Measurements from ENCODE around the gene TGM2.

TGM2 gene

DNA sequence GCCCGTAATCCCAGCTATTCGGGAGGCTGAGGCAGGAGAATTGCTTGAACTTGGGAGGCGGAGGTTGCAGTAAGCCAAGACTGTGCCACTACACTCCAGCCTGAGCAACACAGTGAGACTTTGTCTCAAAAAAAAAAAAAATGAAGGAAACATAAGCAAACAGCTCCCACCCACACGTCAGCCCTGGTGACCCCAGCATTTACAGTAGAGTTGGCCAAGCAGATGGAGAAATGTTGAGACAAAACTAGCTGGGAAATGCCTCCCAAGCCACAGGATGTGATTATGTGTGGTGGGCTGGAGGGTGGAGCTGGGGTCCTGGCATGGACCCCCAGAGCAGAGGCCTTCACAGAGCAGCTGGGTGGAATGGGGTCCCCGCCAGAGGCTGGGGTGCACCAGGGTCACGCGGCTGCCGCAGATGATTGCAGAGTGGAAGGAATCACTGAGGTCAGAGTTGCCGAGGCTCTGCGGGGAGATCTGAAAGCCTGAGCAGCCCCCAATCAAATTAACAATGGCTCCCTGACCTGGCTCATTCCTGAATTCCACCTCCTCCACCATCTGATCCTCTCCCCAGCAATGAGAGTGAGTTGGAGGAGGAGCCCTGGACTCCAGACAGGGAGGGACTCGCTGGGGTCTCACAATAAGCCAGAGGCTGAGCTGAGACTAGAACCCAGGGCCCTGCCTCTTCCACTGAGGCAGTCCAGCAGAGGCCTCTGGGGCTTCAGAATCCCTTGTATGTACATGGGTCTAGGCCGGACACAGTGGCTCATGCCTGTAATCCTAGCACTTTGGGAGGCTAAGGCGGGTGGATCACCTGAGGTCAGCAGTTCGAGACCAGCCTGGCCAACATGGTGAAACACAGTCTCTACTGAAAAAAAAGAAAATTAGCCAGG, 34.7 kb upstream of the TGM2 start:
- no peak for FAIRE-seq

DNA sequence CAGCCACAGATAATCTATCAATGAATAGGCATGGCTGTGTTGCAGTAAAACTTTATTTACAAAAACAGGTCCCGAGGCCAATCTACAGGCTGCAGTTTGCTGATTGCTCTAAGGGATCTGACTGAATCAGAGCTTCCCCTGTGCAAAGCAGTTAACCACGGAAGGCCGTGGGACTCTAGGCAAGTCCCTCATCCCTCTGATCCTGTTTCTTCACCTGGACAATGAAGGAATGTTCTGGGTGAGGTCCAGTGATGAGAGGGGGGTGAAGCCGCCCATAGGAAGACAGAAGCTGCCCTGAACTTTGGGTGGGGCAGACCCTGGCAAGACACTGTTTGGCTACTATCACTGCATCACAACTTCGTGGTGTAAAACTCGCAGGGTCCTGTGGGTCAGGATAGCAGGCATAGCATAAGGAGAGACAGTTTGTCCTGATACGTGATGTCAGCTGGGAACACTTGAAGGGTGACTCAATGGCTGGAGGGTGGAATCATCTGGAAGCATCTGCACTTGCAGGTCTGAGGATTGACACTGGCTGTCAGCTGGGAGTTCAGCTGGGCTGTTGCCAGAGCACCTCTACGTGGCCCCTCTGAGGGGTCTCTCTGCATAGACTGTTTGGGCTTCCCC, 33.3 kb upstream of the TGM2 start:
- FAIRE-seq: no peak

DNA sequence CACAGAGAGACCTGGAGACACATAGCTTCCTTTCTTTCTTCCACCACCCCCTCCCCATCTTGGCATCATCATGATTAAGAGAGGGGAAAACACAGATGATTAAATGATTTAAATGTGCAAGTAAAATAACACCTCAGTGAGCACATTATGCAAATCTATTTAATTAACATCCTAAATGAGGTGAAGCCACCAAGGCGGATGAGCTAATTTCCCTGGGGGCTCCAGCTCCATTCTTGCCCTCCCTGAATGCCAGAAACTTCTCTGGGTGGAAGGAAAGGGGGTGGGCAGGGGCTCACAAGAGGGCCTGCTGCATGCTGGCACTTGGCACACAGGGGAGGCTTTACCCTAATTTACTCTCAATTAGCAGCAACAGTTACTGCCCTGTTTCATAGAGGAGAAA, 32.5 kb upstream of the TGM2 start:
- no peak for FAIRE-seq

DNA sequence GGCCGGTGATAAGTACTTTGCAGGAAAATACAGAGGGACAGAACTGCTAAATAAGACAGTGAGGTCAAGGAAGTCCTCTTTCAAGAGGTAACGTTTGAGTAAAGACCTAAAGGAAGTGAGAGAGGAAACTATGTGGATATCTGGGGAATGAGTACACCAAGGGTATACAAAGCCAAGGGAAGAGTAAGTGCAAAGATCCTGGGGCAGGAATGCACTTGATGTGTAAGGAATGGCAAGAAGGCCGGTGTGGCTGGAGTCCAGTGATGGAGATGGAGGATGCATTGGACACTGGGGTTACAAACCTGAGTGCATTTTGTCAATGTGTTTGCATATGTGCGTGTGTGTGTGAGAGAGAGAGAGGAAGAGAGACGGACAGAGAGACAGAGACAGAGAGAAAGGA, 32.1 kb upstream of the TGM2 start:
- no peak for FAIRE-seq

DNA sequence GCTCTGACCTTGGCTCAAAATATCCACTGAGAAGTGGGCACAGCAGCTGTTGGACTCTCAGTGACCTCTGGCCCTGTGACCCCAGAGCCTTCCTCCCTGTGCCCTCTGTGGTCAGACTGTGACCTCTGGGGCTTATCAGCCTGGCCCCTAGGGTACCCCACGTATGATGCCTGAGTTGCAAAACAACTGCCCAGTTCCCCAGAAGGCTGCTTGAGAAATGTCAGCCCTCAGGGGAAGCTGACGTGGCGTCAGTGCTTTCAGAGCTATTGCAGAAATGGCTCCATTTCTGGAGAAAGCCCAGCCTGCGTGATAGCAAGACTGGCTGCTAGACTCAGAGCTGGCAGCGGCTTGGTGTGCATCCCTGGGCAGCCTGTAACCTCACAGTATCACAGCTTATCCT, 31.5 kb upstream of the TGM2 start:
- no peak for FAIRE-seq

DNA sequence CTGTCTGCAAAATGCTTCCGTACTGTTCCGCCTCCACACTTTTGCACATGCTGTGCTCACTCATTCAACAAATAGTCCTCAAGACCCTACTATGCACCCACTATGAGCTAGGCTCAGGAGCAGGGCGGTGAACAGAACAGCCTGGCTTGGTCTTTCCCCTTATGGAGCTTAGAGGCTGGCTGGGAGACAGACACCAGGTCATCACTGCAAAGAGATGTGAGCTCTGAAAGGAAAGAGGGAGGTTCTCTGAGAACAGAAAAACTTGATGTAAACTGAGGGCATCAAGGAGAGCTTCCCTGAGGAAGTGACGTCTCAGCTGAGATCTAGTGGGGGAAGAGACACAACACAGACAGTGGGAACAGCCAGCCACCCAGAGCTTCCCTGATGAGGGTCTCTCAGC, 31.0 kb upstream of the TGM2 start:
- FAIRE-seq: no peak

DNA sequence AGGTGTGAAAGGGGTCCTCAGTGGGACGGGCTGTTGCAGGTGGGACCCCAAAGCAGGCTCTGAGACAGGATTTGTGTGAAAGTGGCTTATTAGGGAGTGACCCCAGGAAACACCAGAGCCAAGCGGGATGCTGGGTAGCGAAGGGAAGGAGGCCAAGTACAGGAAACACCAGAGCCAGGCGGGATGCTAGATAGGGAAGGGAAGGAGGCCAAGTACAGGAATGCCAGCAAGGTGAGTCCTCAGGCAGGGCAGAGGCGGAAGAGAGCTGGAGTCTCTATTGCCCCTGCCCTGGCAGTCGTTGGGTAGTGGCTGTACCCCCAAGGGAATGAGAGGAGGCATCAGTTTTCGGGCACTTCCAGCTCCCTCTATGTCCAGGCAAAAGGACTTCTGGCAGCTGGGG, 30.5 kb upstream of the TGM2 start:
- no peak for FAIRE-seq

DNA sequence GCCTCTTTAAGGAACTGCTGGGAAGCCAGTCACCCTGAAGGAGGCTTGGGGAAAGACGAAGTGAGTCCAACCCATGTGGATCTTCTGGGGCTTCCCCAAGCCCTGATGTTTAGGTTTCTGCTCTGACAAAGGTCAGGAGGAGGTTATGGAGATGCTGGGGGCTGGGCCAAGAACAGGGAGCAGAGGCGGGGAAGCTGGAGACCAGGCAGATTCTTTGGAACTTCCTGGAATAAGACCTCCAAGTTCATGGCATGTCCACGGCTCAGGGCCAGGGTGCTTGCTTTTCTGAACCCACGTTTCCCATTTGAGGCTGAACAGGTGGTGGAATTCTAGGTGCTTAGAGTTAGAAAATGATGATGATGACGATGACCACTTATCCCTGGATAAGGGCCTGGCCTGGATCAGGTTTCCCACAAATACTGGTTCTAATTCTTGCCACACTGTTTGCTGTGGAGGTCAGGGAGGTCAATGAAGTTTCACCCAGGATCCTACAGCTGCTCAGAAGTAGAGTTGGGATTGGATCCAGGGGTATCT, 30.0 kb upstream of the TGM2 start:
- FAIRE-seq: no peak

DNA sequence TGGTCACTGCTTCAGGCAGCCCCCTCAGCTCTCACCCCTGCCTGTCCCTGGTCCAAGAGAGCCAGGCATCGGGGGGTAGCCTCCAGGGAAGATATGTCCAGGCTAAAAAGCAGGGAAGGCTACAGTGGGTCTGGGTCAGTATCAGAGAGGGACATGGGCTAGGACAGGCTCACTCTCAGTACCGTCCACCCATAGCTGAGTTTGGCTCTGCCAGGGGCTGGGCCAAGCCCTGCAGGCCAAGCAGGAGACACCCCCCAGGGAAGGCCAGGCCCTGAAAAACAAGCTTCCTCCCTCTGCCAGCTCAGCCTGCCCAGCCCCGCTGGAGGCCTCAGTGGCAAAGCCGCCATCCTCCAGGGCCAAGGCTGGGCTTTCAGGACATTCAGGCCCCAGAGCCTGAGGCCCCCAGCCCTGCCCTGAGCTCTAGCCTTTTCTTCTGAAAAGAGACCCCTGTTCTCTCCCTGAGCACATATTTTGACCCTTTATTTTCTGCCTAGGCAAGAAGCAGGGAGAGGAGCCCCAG, 28.6 kb upstream of the TGM2 start:
- FAIRE-seq: no peak

DNA sequence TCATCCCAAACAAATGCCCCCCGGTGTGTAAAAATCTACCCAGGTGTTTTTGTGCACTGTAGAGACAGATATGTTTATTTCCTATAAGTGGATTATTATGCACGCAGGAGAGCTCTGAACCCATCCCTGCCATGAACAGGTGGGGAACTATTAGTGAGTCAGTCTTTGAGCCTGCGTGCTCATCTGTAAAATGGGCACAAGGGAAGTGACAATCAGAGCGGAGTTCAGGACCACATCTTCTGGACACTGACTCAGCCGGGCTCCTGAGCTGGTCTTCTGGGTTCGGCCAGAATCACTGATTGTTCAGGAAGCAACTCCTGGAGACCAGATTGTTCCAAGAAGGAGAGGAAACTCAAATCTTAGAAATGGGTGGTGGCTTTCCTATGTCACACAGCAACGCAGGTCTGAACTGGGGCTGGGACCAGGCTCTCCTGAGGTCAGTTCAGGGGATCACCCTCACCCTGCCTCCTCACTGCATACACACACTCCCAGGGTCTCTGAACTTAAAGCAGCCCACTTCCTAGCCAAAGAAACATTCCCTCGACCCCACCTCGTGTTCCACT, 27.3 kb upstream of the TGM2 start:
- no peak for FAIRE-seq

DNA sequence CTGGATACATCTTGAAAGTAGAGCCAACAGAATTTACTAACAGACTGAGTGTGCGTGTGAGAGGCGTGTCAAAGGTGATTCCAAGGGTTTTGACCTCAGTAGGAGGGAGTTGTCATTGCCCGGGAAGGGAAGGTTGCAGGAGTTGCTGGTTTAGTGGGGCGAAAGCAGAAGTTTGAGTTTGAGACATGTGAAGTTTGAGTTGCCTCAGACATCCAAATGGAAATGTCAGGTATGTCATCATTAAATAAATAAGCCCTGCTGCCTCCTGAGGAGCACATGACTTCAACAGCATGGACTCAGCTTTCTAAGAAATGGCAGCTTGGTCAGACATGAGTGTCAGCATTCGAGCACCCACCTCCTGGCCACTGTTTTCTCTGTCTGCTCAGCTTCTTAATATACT, 26.6 kb upstream of the TGM2 start:
- no peak for FAIRE-seq

DNA sequence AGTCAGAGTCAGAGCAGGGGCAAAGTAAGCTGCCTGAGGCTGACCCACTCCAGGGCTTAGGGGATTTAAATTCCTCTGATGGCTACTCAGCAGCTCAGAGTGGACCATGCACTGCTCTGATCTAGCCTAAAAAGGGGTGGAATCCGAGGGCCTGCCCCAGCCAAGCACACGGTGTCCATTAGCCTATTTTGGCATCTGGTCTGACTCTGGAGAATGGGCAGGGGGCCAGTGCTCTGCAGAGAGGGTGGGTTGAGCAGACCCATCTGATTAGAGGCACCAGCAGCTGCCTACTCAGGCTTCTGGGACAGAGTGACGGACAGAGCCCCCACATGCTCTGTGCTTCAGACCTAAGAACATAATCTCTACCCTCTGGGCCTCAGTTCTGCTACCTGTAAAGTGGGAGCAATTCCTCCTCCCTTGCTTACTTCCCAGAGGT, 25.9 kb upstream of the TGM2 start:
- FAIRE-seq: no peak

DNA sequence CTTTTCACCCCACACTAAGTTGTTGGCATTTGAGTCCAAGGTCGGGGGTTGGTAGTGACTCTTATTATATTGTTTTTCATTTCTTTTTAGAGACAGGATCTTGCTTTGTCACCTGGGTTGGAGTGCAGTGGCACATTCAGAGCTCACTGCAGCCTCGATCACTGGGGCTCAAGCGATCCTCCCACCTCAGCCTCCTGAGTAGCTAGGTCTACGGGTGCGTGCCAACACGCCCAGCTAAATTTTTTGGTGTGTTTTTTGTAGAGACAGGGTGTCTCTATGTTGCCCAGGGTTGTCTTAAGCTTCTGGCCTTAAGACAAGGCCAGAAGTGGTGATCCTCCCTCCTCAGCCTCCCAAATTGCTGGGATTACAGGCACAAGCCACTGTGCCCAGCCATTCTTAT, 25.1 kb upstream of the TGM2 start:
- no peak for FAIRE-seq

DNA sequence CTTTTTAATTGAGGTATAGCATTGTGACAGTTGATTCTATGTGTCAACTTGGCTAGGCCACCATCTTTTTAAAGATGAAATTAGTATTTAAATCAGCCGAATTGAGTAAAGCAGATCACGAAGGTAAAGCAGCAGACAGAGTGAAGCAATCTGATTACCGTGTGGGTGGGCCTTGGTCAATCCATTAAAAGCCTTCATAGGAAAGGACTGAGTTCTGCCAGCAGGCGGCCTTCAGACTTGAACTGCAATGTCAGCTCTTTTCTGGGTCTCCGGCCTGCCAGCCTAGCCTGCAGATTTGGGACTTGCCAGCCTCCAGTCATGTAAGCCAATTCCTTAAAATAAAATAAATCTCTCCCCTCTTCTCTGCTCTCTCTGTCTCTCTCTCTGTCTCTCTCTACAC, 22.4 kb upstream of the TGM2 start:
- no peak for FAIRE-seq

DNA sequence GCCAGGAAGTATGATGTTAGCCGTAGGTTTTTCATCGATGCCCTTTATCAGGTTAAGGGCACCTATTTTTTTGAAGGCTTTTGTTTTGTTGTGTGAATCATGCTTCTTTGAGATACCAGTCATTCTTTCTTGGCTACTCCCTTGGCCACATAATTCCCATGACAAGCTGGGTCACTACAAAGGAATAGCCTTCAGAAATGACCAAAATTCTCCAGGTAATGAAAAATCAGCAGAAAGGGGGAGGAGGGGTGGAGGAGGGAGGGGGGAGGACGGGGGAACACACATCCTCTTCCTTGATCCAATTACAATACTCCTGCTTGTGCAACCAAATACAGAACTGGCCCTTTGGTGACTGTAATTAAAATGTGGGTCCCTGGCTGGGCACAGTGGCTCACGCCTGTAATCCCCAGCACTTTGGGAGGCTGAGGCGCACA, 21.7 kb upstream of the TGM2 start:
- FAIRE-seq: no peak

DNA sequence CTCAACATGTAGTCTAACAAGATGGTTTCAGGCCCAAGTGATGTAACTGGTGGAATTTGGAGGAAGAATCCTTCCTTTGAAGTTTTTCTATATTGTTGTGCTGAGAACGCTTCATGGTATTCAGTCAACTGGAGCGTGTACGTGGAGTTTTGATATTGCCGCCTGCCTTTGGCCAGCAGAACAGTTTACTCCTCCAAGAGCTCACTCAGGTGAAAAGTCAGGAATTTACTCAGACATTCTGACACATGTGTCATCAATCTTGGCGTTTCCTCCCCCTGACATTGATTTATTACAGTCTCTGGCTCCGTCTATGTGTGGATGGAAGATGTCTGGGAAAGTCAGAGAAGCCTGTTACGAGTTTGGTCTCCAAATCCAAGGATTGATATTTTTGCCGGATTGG, 19.0 kb upstream of the TGM2 start:
- FAIRE-seq: no peak

DNA sequence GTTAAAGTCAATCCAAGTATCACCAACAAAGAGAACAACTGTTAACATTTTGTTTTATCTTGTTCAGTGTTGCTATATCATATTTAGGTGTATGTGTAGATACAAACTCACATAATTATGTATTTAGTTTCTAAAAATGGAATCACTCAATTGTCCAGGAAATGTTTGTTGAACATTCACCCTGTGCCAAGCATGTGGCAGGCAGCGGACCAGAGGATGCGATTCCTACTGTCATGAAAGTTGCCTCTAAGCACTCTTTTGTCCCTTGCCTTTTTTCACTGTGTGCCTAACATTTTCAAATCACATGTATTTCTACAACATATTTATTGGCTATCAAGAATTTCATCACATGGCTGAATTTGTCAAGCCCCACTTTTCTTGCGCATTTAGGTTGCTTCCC, 16.9 kb upstream of the TGM2 start:
- no peak for FAIRE-seq

DNA sequence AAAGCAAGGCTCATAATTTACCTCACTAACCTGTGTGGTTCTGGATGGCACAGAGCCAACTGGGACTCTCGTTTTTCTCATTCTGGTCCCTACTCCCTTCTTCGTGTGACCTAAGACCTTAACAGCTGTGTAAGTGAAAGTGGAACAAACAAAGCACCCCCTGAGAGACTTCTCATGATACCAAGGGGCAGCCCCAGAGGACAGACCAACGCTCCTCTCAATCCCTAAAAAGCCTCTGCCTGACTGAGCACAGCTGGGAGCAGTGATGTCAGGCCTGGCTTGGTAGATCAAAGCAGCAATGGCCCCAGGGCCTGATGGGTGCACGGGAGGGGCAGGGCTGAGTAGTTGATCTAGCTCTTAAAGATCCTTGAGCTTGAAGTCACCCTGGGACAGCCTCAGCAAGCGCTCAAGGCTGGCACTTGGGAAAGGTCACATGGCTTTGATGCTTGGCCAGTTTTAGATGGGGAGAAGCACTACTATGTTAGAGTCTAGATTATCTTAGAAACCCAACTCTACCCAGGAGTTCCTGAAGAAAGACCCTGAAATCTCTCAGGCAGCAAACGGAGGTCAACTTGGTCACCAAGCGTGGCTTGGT, 16.2 kb upstream of the TGM2 start:
- no peak for FAIRE-seq

DNA sequence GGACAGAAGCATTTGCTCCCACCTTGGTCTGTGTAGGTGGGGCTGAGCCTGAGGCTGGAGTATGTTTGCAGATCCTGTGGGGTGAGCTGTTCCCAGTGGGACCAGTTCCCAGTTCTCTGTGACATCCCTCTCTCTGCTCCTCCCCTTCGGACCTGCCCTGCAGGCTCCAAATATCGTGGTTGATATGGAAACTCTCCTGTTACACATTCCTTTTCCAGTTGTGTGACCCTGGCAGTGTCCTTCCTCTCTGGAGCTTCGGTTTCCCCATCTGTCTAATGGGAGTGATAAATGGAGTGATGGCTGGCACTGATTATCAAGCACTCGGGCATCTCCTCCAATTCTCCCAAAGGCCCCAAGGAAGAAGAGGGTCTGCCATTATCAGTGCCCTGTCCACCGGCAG, 15.7 kb upstream of the TGM2 start:
- FAIRE-seq: no peak

DNA sequence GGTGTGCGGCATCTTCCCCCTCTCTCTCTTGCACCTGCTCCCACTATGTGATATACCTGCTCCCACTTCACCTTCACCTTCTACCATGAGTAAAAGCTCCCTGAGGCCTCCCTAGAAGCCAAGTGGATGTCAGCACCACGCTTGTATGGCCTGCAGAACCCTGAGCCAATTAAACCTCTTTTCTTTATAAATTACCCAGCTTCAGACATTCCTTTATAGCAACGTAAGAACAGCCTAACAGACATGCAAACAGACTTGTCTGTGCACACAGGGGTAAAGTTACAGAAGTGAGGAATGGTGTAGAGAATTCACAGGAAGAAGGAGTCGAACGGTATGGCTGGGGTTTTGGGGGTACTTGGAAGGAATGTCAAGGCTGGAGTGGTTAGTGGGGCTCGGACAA, 14.8 kb upstream of the TGM2 start:
- FAIRE-seq: no peak

DNA sequence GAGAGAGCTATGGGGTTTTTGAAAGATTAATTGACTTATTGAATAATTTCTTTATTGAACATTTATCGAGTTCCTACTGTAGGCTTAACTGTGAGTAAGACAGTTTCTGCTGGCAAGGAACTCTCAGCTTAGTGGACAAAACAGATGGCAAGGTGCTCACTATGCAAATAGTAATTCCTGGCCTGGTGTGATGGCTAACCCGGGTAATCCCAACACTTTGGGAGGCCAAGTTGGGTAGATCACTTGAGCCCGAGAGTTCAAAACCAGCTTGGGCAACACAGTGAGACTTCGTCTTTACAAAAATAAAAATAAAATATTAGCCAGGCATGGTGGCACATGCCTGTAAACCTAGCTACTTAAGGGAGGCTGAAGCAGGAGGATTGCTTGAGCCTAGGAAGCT, 13.5 kb upstream of the TGM2 start:
- no peak for FAIRE-seq

DNA sequence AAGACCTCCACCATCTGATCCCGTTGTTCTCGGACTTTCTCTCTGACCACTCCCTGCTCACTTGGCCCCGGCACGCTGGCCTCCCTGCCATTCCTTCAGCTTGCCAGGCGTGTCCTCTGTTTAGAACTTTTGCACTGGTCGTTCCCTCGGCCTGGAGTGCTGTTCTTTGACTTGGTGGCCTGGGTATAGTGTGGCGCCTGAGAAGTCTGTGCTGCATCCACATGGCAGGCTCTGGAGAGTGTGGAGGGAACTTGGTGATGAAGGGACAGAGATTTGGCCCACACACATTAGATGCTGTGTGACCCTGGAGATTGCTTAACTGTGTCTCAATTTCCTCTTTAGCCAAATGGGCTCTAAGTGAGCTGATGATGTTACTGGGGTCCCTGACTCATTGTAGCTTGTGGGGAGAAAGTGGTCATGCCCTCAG, 13.0 kb upstream of the TGM2 start:
- no peak for FAIRE-seq

DNA sequence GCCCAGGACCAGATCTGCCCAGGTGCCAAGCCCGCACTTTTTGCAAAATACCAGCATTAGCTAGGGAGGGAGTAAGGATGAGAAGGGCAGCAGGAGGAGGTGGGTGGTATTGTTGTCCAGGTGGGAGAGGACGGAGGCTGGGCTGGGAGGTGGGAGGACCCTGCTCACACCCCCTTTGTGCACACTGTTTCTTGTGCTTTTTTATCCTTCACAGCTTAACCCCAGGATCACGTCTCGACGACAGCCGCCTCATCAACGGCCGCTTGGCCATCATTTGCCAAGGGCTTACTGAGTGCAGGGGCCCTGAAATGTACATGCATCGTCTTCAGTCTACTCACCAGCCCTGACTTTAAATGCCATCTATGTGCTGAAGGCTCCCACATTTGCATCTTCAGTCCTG, 12.1 kb upstream of the TGM2 start:
- FAIRE-seq: no peak
